Occipital lobe (tissue), 2 donors: Measurements from ENCODE around the gene PHACTR3. TPM values are rescaled to one million over a fixed set of nuclear protein-coding genes. Genes with fewer than 3 reads are reported as not detected.
"Not testable (repeated sequence)": the region's sequence is repeated elsewhere in the genome, so short reads cannot be mapped to it uniquely, and the experiment has no call there.

Experiments
- DNase-seq: peaks from one replicate; lab custom pipeline; 2025; lab: John Stamatoyannopoulos, UW
- total RNA-seq: library from RNA; depleted of rRNA; stranded (reverse); fragments of >200 nt; gene quantifications from one replicate; pipeline ENCODE4 v1.2.3, GENCODE V29; 2014

The PHACTR3 gene
- total RNA-seq = 42.1 TPM

DNA sequence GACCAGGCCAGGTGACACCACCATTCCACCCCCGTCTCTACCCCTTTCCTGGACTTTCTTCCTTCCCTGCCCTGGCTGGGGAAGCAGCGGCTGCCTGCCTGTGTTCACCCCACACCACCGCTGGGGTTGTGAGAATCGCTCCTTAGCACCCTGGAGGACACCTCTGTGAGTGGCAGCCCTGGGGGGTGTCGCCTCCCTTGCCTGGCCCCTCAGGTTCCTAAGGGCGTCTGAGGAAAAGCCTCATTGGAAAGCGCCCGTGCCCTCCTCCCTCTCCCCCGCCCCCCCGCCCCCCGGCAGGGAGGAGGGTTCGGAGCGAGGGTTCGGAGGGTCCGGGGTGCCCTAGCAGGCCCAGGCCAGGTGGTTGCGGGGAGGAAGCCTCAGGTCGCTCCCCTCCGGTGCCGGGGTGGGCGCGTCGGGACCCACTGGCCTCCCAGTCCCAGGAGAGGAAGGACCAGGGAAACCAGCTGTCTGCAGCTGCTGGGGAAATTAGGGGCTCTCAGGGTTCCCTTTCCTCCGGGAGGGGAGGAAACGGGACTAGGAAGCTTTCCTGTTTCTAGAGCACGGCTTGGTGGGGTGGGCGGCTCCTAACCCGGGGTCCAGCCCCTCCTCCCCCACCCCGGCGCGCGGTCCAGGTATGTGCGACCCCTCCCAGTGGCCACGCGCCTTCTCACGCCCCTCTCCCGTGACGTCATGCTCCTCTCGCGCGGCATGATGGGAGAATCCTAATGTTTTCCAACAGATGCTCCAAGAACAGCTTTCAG is at the start of gene PHACTR3:
PHACTR3 (plus strand) TSS at position 760 of the 761 bp plus-strand sequence. CDS start 475 bp downstream, outside the sequence.
- peak; percentile 65 for DNase-seq

DNA sequence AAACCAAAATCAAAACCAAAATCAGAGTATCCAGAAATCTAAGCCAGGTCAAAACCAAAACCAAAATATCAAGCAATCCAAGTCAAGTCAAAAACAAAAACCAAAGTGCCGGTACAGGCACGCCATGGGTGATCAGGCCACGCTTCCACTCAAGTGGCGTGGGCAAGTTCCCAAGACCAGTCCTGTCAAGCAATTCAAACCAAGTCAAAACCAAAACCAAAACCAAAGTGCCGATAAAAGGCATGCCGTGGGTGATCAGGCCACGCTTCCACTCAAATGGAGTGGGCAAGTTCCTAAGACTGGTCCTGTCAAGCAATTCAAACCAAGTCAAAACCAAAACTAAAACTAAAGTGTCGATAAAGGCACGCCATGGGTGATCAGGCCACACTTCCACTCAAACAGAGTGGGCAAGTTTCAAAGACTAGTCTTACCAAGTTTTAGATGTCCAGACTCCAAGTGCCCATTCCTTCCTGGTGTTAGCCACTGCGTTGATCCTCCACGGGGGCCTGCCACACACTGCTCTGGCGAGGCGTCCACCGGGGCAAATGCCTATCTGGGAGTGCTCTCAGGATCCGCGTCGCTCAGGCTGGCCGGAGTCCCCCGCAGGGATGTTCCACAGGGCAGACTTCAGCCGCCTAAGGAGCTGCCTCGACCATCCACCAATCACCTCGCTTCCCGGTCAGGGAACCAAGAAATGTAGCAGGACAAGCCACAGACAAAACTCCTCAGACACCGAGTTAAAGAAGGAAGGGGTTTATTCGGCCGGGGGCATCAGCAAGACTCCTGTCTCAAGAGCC is 46.4 kb upstream of the PHACTR3 start:
- DNase-seq = not testable (repeated sequence)

DNA sequence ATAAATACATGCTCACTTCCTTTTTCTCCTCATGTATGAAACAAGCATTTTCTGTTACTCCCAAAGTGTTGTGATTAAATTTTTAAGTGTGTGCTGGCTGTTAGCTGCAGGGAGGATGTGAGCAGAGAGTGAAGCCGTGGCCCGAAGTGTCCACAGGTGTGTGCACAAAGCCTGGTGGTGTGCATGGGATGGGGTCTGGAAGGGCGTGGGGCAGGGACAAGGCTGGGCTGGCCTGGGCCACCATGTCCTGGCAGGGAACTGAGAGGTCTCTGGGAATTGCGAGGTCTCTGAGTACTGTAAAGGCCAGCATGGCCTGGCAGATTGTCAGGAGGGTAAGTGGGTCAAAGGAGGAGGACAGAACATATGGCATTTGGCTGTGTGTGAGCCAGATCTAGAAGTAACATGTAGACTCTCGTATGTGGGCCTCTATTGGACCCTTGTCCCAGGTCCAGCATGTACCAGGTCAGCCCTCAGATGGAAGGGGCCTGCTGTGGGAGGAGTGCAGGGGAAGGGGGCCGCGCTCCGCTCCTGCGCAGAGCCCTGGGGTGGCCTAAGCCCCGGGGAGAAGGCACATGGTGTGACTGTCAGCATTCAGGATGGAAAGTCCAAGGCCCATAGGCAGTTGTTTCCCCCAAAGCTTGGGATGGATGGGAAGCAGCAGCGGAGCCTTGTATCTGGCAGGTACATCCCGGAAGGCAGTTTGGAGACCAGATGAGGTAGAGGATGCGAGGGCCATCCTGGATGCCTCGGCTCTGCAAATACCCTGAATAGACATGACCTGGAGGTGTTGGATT is 45.1 kb upstream of the PHACTR3 start:
- no peak for DNase-seq

DNA sequence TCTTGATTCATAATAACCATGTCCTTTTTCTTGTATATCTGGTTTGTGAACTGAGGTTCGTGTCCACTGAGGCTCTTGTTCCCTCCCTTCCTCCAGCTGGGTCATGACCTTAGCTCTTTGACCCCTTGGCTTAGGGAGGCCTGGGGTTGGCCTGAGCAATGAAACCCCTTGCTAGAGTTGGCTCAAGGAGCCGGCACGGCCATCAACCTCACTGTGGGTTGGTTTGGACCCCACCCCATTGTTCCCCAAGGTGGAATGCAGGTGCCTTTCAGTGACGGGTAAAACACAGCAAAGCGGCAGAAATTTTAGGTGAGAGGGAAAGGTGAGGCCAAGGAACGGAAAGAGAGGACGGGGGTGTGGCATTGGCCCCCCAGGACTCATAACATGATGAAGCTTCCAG is 44.5 kb upstream of the PHACTR3 start:
- DNase-seq = no peak

DNA sequence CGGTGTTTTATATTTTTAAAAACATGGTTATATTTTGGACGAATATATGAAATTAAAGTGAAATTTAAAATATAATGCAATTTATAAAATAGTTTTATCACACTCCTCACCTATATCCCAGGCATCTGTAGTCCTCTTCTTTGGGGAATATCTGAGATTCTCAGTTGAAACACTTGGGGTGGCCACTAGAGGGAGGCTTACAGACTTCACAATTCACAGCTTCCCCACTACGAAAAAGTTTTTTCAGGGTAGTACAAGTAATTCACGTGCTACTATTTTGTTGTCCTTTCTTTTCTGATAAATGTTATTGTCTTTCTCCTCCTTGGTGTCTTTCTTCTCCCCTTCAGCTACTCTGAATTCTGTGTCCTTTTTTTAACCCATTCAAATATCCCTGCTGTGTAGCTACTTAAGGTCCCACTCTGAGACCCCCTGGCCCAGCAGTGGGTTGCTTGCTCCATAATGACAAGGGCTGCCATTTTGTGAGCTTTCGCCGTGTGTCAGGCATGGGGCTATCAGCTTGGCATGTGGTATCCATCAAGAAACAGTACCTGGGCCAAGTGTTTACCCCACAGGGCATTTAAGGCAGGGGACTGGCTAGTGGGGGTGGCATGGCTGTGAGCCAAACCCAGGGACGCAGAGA is 43.6 kb upstream of the PHACTR3 start:
- DNase-seq = no peak

DNA sequence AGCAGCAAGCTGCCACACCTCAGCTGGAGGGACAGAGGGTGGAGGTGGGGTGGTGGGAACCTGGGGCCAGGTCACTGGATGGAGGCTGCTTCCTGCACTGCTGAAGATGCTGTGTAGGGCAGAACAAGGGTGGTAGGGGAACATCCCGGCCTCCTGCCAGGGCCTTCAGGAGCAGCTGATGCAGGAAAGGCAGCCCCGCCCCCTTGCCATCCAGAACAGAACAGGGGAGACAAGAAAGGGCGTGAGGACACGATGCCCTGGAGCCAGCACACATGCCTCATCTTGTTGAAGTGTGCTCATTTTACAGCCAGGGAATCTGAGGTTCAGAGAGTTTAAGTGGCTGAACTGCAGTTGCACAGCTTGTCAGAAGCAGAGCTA is 43.1 kb upstream of the PHACTR3 start:
- no peak for DNase-seq

- no peak for DNase-seq
These were observed 42.6 kb upstream of the PHACTR3 start for GRCh38 chr20:59561614-59562277.

DNA sequence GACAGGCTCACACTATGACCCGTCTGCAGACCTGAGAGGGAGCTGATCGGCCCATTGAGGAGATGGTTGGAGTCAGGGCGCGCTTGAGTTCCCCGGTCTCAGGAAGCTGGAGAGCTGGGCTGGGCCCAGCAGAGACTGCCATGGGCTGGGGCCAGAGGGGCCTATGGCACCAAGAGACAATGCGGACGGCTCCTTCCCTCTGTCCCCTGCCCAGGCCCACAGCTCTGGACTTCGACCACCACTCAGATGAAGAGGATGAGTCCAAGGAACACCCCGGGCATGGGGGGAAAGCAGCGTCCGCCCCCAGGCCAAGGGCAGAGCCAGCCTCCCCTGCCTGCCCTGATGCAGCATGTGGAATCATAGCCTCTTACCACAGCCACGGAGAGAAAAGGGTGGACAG is 40.2 kb upstream of the PHACTR3 start:
- no peak for DNase-seq

DNA sequence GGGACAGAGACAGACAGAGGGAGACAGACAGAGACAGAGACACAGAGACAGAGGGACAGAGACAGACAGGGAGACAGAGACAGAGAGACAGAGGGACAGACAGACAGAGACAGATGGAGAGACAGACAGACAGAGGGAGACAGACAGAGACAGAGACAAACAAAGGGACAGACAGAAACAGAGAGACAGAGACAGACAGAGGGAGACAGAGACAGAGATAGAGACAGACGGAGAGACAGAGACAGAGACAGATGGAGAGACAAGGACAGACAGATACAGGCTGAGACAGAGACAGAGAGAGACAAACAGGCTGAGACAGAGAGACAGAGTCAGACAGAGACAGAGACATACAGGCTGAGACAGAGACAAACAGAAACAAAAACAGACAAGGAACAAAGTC is 39.4 kb upstream of the PHACTR3 start:
- DNase-seq = no peak

DNA sequence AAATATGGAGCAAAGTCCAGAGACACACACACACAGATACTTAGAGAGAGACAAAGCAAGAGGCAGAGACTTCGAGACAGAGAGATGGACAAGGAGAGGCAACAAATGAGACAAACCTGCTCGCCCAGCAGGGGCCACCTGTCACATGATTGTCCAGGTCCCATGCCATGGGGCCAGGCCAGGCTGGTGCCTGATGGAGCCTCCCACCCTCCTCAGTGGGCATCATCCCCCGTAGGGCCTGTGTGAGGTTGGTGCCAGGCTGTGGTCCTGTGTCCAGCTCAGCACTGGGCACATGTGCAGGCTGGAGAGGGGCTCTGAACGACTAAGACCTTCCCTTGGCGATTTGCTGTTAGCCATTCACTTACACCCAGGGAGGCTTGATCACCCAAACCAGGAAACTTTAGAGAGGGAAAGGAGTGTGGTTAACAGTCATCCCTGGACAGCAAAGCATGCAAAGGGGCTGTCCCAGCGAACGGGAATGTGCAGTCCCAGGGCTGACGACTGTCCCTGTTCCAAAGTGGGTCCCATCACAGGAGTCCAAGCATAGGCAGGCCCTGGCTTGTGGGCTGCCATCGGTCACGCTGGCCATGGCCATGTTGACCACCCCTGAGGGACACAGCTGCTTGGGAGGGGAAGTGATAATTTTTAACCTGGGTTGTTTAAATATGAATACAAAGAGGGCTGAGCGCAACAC is 38.4 kb upstream of the PHACTR3 start:
- DNase-seq = no peak

DNA sequence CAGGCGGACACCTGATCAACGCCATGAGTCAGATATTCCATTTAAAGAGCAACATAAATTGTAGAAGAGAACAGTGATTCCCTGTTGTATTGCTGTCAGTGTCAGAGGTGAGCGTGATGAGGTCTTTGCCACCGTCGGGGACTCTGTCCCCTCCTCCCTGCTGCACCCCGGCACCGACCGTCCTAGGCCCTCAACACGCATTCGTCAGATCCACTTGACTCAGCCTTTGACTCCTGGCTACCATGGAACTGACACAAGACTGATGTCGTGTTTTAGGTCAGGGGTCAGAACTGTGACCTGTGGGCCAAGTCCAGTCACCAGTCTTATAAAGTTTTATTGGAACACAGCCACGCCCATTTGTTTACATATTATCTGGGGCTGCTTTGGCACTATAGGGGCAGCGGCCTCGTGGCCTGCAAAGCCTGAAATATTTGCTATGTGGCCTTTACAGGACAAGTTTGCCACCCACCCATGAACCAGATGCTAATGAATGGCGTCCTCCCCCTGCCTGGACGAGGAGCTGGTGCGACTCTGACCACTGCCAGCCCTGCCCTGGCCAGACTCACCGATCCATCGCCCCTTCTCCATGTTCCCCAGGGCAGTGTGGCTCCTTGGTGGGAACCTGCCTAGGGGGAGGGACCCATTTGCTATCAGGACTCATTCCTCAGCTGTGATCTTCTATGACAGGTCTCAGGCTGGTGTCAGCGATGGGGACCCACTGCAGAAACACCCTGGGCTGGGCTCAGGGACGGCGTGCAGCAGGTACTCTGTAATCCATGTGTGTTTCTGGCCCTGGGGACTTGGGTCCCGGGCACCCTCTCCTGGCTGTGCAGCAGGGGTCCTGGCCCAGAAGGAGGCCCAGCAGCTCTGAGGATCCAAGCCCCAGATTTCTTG is 37.5 kb upstream of the PHACTR3 start:
- no peak for DNase-seq

- DNase-seq = no peak
These were observed 36.5 kb upstream of the PHACTR3 start for GRCh38 chr20:59567585-59568508.

DNA sequence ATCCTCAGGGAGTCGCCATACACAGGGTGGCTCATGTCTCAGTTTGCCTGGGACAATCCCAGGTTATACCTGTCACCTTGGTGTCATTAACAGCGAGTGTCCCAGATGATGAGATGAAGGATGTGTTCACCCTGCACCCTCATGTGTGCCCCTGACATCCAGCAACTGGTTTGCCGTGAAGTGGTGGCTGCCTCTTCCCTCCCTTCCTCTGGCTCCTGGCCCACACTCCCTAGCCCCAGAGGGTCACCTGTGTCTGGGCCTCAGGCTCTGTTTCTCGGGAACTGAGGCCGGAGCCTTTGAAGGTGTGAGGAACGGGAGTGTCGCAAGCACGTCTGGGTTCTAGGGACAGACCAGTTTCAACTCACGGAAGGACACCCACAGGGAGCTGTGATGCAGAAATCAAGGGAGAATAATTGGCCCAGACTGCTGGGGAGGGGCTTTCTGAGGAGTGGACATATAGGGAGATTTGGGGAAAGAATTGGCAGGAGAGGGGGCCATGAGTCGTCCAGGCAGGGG is 35.8 kb upstream of the PHACTR3 start:
- DNase-seq = no peak

- no peak for DNase-seq
These were observed 35.0 kb upstream of the PHACTR3 start for GRCh38 chr20:59569305-59569704.

DNA sequence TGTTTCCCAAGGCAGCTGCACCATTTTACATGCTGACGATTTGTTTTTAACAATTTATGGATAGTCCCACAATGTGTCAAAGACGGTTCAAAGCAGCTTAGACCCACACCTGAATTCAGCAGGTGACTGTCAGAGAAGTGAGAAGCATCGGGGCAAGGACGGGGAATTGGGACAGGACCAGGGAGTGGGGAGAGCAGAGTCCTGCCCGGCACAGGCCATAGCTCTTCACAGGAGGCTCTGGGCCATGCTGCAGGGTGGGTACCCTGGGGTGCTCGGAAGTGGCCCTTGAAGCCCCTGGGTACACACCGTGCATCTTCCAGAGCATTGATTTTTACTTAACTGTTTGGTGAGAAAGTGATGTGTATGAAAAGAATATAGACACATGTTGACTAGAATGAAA is 33.2 kb upstream of the PHACTR3 start:
- DNase-seq = no peak

GRCh38 chr20:59571551-59572314 is 32.6 kb upstream of the PHACTR3 start:
- DNase-seq = peak; percentile 47

DNA sequence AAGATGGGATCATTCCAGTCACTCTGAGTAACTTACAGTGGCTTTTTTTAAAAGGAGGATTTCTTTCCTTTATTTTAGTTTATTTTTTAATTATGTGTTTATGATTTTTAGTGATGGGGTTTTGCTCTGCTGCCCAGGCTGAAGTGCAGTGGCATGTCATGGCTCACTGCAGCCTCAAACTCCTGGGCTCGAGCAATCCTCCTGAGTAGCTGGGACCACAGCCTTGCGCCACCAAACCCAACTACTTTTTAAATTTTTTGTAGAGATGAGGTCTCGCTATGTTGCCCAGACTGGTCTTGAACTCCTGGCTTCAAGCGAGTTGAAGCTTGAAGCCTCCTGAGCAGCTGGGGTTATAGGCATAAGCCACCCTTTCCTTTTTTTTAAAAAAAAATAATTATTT is 31.8 kb upstream of the PHACTR3 start:
- no peak for DNase-seq
